Measurements from ENCODE around the gene ANKRD23. TPM values are rescaled to one million over a fixed set of nuclear protein-coding genes. Genes with fewer than 3 reads are reported as not detected.
A peak's percentile ranks its signal among the peaks of the same experiment; 100 is the strongest.

Gene ANKRD23
- total RNA-seq, 2 donors from 2014 or later, result 2.9 to 4.3 TPM

GRCh38 chr2:96847586-96847985, 3.8 kb upstream of the ANKRD23 start:
- intact Hi-C loops (cut with DNase I), result no loop called here
- DNase-seq (ENCODE audit: low spot score), result no peak

GRCh38 chr2:96846825-96847224, 3.0 kb upstream of the ANKRD23 start:
- no peak for DNase-seq (ENCODE audit: low spot score)
- intact Hi-C loops (cut with DNase I), result no loop called here

- DNase-seq (ENCODE audit: low spot score), result no peak
- intact Hi-C loops (cut with DNase I), result no loop called here
Measured at GRCh38 chr2:96844405-96844808, 586 bp upstream of the ANKRD23 start.

- DNase-seq (ENCODE audit: low spot score), result no peak
- intact Hi-C loops (cut with DNase I), result no loop called here
Measured at GRCh38 chr2:96842600-96842999, 1.2 kb downstream of the ANKRD23 start.

GRCh38 chr2:96841701-96842495, 1.9 kb downstream of the ANKRD23 start:
- intact Hi-C loops (cut with DNase I), result no loop called here
- no peak for DNase-seq (ENCODE audit: low spot score)

- intact Hi-C loops (cut with DNase I), result no loop called here
Measured at GRCh38 chr2:96839875-96840850, 3.7 kb downstream of the ANKRD23 start.

GRCh38 chr2:96839293-96839874, 4.4 kb downstream of the ANKRD23 start:
- DNase-seq (ENCODE audit: low spot score), result no peak
- intact Hi-C loops (cut with DNase I), result no loop called here

More at GRCh38 chr2:96839875-96840850, 3.7 kb downstream of the ANKRD23 start:
- DNase-seq (ENCODE audit: low spot score), result no peak

GRCh38 chr2:96838345-96839292, 5.2 kb downstream of the ANKRD23 start:
- intact Hi-C loops (cut with DNase I), result no loop called here
- no peak for DNase-seq (ENCODE audit: low spot score)

GRCh38 chr2:96837575-96837974, 6.2 kb downstream of the ANKRD23 start:
- intact Hi-C loops (cut with DNase I), result no loop called here
- no peak for DNase-seq (ENCODE audit: low spot score)

GRCh38 chr2:96835830-96836229, 8.0 kb downstream of the ANKRD23 start:
- intact Hi-C loops (cut with DNase I), result no loop called here
- no peak for DNase-seq (ENCODE audit: low spot score)

GRCh38 chr2:96832754-96833507, 10.9 kb downstream of the ANKRD23 start:
- intact Hi-C loops (cut with DNase I), result no loop called here
- peak; percentile 91 for DNase-seq (ENCODE audit: low spot score)

GRCh38 chr2:96832408-96832753, 11.4 kb downstream of the ANKRD23 start:
- no peak for DNase-seq (ENCODE audit: low spot score)
- intact Hi-C loops (cut with DNase I), result no loop called here

GRCh38 chr2:96831679-96832078, 12.1 kb downstream of the ANKRD23 start:
- intact Hi-C loops (cut with DNase I), result no loop called here
- no peak for DNase-seq (ENCODE audit: low spot score)

GRCh38 chr2:96830044-96830562, 13.7 kb downstream of the ANKRD23 start:
- intact Hi-C loops (cut with DNase I), result no loop called here
- no peak for DNase-seq (ENCODE audit: low spot score)

GRCh38 chr2:96828874-96829273, 14.9 kb downstream of the ANKRD23 start:
- DNase-seq (ENCODE audit: low spot score), result peak; percentile 79
- intact Hi-C loops (cut with DNase I), result no loop called here

GRCh38 chr2:96828436-96828835, 15.4 kb downstream of the ANKRD23 start:
- intact Hi-C loops (cut with DNase I), result no loop called here
- peak; percentile 76 for DNase-seq (ENCODE audit: low spot score)

- intact Hi-C loops (cut with DNase I), result no loop called here
- peak; percentile 71 for DNase-seq (ENCODE audit: low spot score)
Measured at GRCh38 chr2:96826546-96827278, 17.1 kb downstream of the ANKRD23 start.
